RWPE1 (cell line): ENCODE measurements around the gene FAF2.

Source experiments
- CTCF ChIA-PET: fragments of 350-600 bp; sonication (Branson Sonifier 250); formaldehyde crosslinking; extraction: SDS; loops from one replicate; lab custom pipeline; 2021; lab: Yijun Ruan, JAX
- POLR2A ChIA-PET: fragments of 400-600 bp; formaldehyde crosslinking; extraction: SDS; loops from one replicate; lab custom pipeline; 2020; ENCODE audit warnings: antibody characterized with exemption; ENCODE audit not compliant: low non-redundant PET; lab: Yijun Ruan, JAX
- DNase-seq: peaks from one replicate; pipeline ENCODE4 v3.0.0; 2012; ENCODE audit warnings: low spot score
- H3K27ac ChIP-seq: fragments of 450-650 bp; 2 replicates; pipeline ENCODE4 v1.5.1; 2017
- CTCF ChIP-seq: fragments of 450-650 bp; conservative IDR thresholded peaks from 2 replicates; pipeline ENCODE4 v1.5.1; 2017; ENCODE audit warnings: low read depth, mild to moderate bottlenecking

The FAF2 gene

DNA sequence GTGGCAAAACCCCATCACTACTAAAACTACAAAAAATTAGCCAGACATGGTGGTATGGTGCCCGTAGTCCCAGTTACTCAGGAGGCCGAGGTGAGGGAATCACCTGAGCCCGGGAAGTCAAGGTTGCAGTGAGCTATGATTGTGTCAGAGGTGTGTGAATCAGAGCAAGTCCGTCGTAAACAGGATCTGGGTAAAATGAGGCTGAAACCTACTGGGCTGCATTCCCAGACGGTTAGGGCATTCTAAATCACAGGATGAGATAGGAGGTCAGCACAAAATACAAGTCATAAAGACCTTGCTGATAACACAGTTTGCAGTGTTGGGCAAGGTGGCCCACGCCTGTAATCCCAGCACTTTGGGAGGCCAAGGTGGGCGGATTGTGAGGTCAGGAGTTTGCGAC lies 29.9 kb upstream of the FAF2 start:
- peak overlapping the region; percentile 27; the same call in 1 of the 2 replicates for H3K27ac ChIP-seq
- ChIA-PET CTCF (interaction anchor here (0.9 to 3.2 kb wide), 3 partner anchors 29 to 160 kb away, joined by 3 to 31 read pairs (median 18); partner anchors contain the start of gene FAF2), POLR2A (interaction anchor here (0.9 to 1.3 kb wide), 2 partner anchors 29 to 126 kb away, joined by 3 to 4 read pairs; partner anchors contain the start of gene FAF2)
- TF ChIP-seq CTCF = no peak
- DNase-seq = no peak

GRCh38 chr5:176420086-176420485 lies 28.1 kb upstream of the FAF2 start:
- POLR2A ChIA-PET = no interaction called here
- no peak for DNase-seq

DNA sequence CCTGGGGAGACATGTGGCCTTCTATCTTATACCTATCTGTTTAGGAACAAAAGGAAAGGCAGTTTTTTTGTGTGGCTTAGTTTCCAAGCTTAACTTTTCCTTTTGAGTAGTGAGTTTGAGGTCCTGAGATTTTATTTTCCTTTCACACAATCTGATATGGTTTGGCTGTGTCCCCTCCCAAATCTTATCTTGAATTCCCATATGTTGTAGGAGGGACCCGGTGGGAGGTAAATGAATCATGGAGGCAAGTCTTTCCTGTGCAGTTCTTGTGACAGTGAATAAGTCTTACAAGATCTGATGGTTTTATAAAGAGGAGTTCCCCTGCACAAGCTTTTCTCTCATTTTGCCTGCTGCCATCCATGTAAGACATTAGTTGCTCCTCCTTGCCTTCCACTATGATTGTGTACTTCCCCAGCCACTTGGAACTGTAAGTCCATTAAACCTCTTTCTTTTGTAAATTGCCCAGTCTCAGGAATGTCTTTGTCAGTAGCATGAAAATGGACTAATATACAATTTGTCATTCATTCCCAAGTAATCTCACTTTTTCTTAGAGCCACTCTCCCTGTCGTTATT lies 27.1 kb upstream of the FAF2 start:
- H3K27ac ChIP-seq = no peak overlapping the region
- TF ChIP-seq CTCF = no peak
- ChIA-PET CTCF (interaction anchor here (0.6 kb wide), 2 partner anchors 210 to 432 kb away, joined by 3 to 4 read pairs; no protein-coding TSS in a partner anchor), POLR2A (no interaction called here)
- no peak for DNase-seq

More at GRCh38 chr5:176420086-176420485, 28.1 kb upstream of the FAF2 start:
- no peak for TF ChIP-seq CTCF
- CTCF ChIA-PET = no interaction called here
- H3K27ac ChIP-seq = no peak overlapping the region

GRCh38 chr5:176424181-176424580 lies 24.0 kb upstream of the FAF2 start:
- TF ChIP-seq CTCF = no peak
- ChIA-PET POLR2A (interaction anchor here (0.6 kb wide), 1 partner anchor 17 kb away, joined by 3 read pairs; no protein-coding TSS in a partner anchor), CTCF (interaction anchor here (0.6 kb wide), 1 partner anchor 23 kb away, joined by 4 read pairs; no protein-coding TSS in a partner anchor)
- DNase-seq = no peak
- no peak overlapping the region for H3K27ac ChIP-seq

DNA sequence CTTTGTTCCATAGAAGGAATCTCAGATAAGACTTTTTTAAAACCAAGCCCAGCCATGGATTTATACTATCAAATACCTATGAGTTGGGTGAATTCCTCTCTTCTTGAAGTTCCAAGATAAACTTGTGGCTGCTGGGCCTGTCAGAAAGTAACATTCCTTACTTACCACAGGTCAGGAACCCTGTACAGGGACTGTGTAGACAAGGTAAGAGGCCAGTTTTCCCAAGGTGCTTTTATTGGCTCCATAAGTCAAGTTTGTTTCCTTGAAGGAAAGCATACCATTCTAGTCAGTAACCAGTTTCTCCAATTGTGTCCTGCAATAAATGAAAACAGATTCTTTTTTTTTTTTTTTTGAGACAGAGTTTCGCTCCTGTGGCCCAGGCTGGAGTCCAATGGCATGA lies 23.0 kb upstream of the FAF2 start:
- DNase-seq = no peak
- ChIA-PET POLR2A (no interaction called here), CTCF (no interaction called here)
- H3K27ac ChIP-seq = no peak overlapping the region
- no peak for TF ChIP-seq CTCF

- CTCF ChIA-PET = no interaction called here
Observed at GRCh38 chr5:176425791-176426190, 22.4 kb upstream of the FAF2 start.

More at GRCh38 chr5:176425791-176426190, 22.4 kb upstream of the FAF2 start:
- H3K27ac ChIP-seq = no peak overlapping the region
- no peak for DNase-seq
- POLR2A ChIA-PET = no interaction called here
- no peak for TF ChIP-seq CTCF
